ENCODE results near the gene DCDC2B. TPM values are rescaled to one million over a fixed set of nuclear protein-coding genes. Genes with fewer than 3 reads are reported as not detected.

Gene DCDC2B
- total and polyA plus RNA-seq, 2 of the 13 experiments (the other 11 are each of a cell fraction or from before 2014, with no cell fraction given), result not detected

GRCh38 chr1:32215629-32216480 is 7.0 kb downstream of the DCDC2B start (continued):
- TF ChIP-seq ZBTB26 (CRISPR knock-in tag; IDR thresholded peaks at IDR 0.05; ENCODE audit: borderline replicate concordance) (0 out of 2 replicates have a peak, but pooled peaks have one; percentile 17), ZNF496 (CRISPR knock-in tag; IDR thresholded peaks at IDR 0.05; ENCODE audit: insufficient replicate concordance) (no peak), WIZ (CRISPR knock-in tag; IDR thresholded peaks at IDR 0.05) (no peak)

- Histone ChIP-seq H2AFZ (ENCODE audit: low read length) (no peak overlapping the region), H4K20me1 (ENCODE audit: insufficient read depth, low read length) (no peaks in the 10 kb centered on the region), H3K4me2 (ENCODE audit: low read depth, low read length) (no peak overlapping the region), H3K4me3 (replicated peaks in 1 of 3; ENCODE audit: insufficient read depth in 1 of 3, low read depth in 2 of 3, low read length in 3 of 3) (no peak overlapping the region), H3K9me3 (ENCODE audit: low read length) (no peaks in the 10 kb centered on the region), H3K27ac (ENCODE audit: extremely low read length, insufficient read depth, low read length) (no peak overlapping the region), H3K36me3 (replicated peaks in 1 of 2; ENCODE audit: control insufficient read depth in 1 of 2, insufficient read depth in 2 of 2, low read length in 2 of 2) (peaks cover 11 to 30% of the 10 kb centered on the region in 2 experiments; a peak in 4 of 5 replicates), H3K79me2 (ENCODE audit: insufficient read depth, low read length) (peaks cover 6% of the 10 kb centered on the region), H3K4me1 (ENCODE audit: insufficient read depth, low read length) (peaks cover 23% of the 10 kb centered on the region), H3K27me3 (ENCODE audit: control insufficient read depth in 1 of 2, insufficient read depth in 2 of 2, low read length in 2 of 2) (no peaks in the 10 kb centered on the region; a peak in 1 of 5 replicates), H3K9ac (ENCODE audit: insufficient read depth, low read depth, low read length) (no peak overlapping the region)
- CTCF ChIA-PET (ENCODE audit: low intra/inter-chr PET ratio, low total read pairs), result interaction anchor here (1.5 to 2.0 kb wide), 2 partner anchors 32 to 197 kb away, joined by 8 to 11 read pairs; no protein-coding TSS in a partner anchor
- TF ChIP-seq CEBPG (CRISPR knock-in tag; IDR thresholded peaks at IDR 0.05) (no peak), HMG20B (CRISPR knock-in tag; conservative IDR thresholded peaks at IDR 0.05) (no peak), ZNF275 (CRISPR knock-in tag; IDR thresholded peaks at IDR 0.05; ENCODE audit: borderline replicate concordance) (no peak), KLF9 (CRISPR knock-in tag; IDR thresholded peaks at IDR 0.05; ENCODE audit: low read depth) (no peak), ZBTB21 (CRISPR knock-in tag; IDR thresholded peaks at IDR 0.05) (no peak)
- in situ Hi-C loops (cut with HindIII; ENCODE audit: extremely low pct_ligation_motif_present, low pct_unique_long_range_greater_than_20kb) (loop anchor here (10.0 kb wide), 1 partner anchor 198 kb away; no protein-coding TSS in a partner anchor), intact Hi-C loops (cut with micrococcal nuclease; ENCODE audit: unreplicated experiment) (no loop called here)
- POLR2A ChIA-PET, result interaction anchor here (1.1 to 2.6 kb wide), 8 partner anchors 11 to 178 kb away, joined by 3 to 22 read pairs (median 7); partner anchors contain the start of genes BSDC1, CCDC28B, IQCC and LCK
- DNase-seq (ENCODE audit: low spot score) (no peak), ATAC-seq (no peak), FAIRE-seq (no peak)
- WGBS (ENCODE audit: low lambda C conversion rate), result 100% methylated on average over 2 of the region's 5 CpGs
- BruUV-seq (replicated peaks), result no TSS peak
Measured at GRCh38 chr1:32216566-32216965, 7.7 kb downstream of the DCDC2B start.
